ENCODE results near the gene LORICRIN.

LORICRIN gene

DNA sequence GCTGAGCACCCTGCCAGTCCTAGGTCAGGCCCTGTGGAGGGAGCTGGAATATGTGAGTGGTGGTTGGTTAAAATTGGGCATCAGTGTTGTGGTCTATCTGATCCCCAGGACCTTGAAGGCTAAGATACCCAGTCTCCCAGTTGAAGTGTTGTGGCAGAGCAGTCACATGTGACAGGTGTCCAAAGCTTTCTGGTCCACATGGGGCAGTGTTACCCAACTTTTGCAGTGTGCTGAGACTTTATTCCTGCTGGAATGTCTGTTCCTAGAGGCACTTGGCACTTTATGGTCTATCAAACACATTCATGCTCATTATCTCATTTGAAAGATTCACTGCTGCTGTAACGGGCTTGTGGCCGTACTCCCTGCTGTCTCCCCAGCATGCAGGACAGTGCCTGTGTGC lies 21.0 kb upstream of the LORICRIN start:
- TF ChIP-seq, protein P1, sequence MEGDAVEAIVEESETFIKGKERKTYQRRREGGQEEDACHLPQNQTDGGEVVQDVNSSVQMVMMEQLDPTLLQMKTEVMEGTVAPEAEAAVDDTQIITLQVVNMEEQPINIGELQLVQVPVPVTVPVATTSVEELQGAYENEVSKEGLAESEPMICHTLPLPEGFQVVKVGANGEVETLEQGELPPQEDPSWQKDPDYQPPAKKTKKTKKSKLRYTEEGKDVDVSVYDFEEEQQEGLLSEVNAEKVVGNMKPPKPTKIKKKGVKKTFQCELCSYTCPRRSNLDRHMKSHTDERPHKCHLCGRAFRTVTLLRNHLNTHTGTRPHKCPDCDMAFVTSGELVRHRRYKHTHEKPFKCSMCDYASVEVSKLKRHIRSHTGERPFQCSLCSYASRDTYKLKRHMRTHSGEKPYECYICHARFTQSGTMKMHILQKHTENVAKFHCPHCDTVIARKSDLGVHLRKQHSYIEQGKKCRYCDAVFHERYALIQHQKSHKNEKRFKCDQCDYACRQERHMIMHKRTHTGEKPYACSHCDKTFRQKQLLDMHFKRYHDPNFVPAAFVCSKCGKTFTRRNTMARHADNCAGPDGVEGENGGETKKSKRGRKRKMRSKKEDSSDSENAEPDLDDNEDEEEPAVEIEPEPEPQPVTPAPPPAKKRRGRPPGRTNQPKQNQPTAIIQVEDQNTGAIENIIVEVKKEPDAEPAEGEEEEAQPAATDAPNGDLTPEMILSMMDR (IDR thresholded peaks at IDR 0.05; ENCODE audit: low read length) = no peak
- TF ChIP-seq EZH2 (IDR thresholded peaks at IDR 0.05; ENCODE audit: borderline replicate concordance, low read length) = no peak
- Histone ChIP-seq H3K4me3 (ENCODE audit: low read depth, low read length, poor library complexity, severe bottlenecking) (no peak overlapping the region), H3K9ac (ENCODE audit: low read length) (no peak overlapping the region), H3K9me2 (ENCODE audit: low read depth, low read length) (no peaks in the 10 kb centered on the region), H3K9me3 (ENCODE audit: low read length) (no peaks in the 10 kb centered on the region), H3K27me3 (ENCODE audit: insufficient read depth, low read length) (no peaks in the 10 kb centered on the region), H4K20me1 (ENCODE audit: insufficient read depth, low read length) (no peaks in the 10 kb centered on the region), H3K27ac (ENCODE audit: low read depth, low read length, poor library complexity, severe bottlenecking) (no peak overlapping the region), H3K79me2 (ENCODE audit: insufficient read depth, low read length) (no peaks in the 10 kb centered on the region), H3K4me1 (ENCODE audit: insufficient read depth, low read length, severe bottlenecking) (no peaks in the 10 kb centered on the region), H3F3A (ENCODE audit: insufficient read depth, low read length) (no peaks in the 10 kb centered on the region), H3K4me2 (ENCODE audit: low read length) (no peak overlapping the region), H2AFZ (ENCODE audit: low read length) (no peak overlapping the region), H3K36me3 (ENCODE audit: insufficient read depth, low read length) (no peaks in the 10 kb centered on the region)

DNA sequence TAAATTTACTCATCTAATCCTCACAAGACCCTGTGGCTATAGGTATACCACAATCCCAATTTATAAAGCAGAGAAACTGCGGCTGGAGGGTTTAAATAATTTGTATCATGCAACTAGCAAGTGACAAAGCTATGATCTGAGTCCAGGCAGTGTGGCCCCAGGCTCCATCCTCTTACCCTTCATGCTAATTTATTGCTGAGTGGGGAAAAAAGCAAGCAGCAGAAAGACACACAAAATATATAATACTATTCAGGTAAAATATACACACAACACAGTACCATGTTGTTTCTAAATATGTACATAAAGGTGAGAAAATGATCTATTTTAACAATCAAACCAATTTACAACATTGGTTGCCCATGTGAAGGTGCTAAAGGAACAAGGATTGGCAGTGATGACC lies 17.3 kb upstream of the LORICRIN start:
- Histone ChIP-seq H3K9me2 (ENCODE audit: low read depth, low read length) (no peaks in the 10 kb centered on the region), H3K9me3 (ENCODE audit: low read length) (no peaks in the 10 kb centered on the region), H3K36me3 (ENCODE audit: insufficient read depth, low read length) (no peaks in the 10 kb centered on the region), H3K4me1 (ENCODE audit: insufficient read depth, low read length, severe bottlenecking) (no peaks in the 10 kb centered on the region), H3K4me2 (ENCODE audit: low read length) (no peak overlapping the region), H3F3A (ENCODE audit: insufficient read depth, low read length) (no peaks in the 10 kb centered on the region), H3K4me3 (ENCODE audit: low read depth, low read length, poor library complexity, severe bottlenecking) (no peak overlapping the region), H3K27ac (ENCODE audit: low read depth, low read length, poor library complexity, severe bottlenecking) (no peak overlapping the region), H3K9ac (ENCODE audit: low read length) (no peak overlapping the region), H4K20me1 (ENCODE audit: insufficient read depth, low read length) (no peaks in the 10 kb centered on the region), H3K27me3 (ENCODE audit: insufficient read depth, low read length) (no peaks in the 10 kb centered on the region), H2AFZ (ENCODE audit: low read length) (no peak overlapping the region), H3K79me2 (ENCODE audit: insufficient read depth, low read length) (no peaks in the 10 kb centered on the region)
- TF ChIP-seq, protein P1 (IDR thresholded peaks at IDR 0.05; ENCODE audit: low read length) = no peak
- no peak for TF ChIP-seq EZH2 (IDR thresholded peaks at IDR 0.05; ENCODE audit: borderline replicate concordance, low read length)

DNA sequence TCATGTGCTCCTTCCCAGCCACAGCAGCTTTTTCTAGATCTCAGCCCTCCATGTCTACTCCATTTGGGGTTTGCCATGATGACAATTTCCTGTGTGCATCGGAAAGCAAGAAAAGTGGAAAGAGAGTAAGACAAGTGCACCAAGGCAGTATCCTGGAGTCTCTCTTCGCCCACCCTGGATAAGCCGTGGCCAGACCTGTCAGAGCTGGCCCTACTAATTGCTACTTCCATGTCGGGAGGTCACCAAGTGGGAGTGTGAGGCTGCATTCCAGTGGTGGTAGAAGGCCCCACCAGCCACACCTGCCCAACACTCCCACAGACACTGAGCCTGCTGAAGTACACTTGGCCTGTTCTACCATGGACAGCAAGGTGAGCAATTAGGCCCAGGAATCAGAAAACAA lies 14.0 kb upstream of the LORICRIN start:
- Histone ChIP-seq H3K36me3 (ENCODE audit: insufficient read depth, low read length) (no peaks in the 10 kb centered on the region), H3K4me1 (ENCODE audit: insufficient read depth, low read length, severe bottlenecking) (no peaks in the 10 kb centered on the region), H3K9me2 (ENCODE audit: low read depth, low read length) (no peaks in the 10 kb centered on the region), H2AFZ (ENCODE audit: low read length) (no peak overlapping the region), H3F3A (ENCODE audit: insufficient read depth, low read length) (no peaks in the 10 kb centered on the region), H3K9me3 (ENCODE audit: low read length) (no peaks in the 10 kb centered on the region), H3K4me3 (ENCODE audit: low read depth, low read length, poor library complexity, severe bottlenecking) (no peak overlapping the region), H3K27me3 (ENCODE audit: insufficient read depth, low read length) (no peaks in the 10 kb centered on the region), H3K27ac (ENCODE audit: low read depth, low read length, poor library complexity, severe bottlenecking) (no peak overlapping the region), H3K4me2 (ENCODE audit: low read length) (no peak overlapping the region), H3K79me2 (ENCODE audit: insufficient read depth, low read length) (no peaks in the 10 kb centered on the region), H3K9ac (ENCODE audit: low read length) (no peak overlapping the region), H4K20me1 (ENCODE audit: insufficient read depth, low read length) (no peaks in the 10 kb centered on the region)
- TF ChIP-seq EZH2 (IDR thresholded peaks at IDR 0.05; ENCODE audit: borderline replicate concordance, low read length) = no peak
- TF ChIP-seq, protein P1 (IDR thresholded peaks at IDR 0.05; ENCODE audit: low read length) = no peak

All from OCI-LY1 (cell line).